Neutrophil (primary cell): ENCODE measurements around the gene ST6GALNAC5.
"Not testable (repeated sequence)": the region's sequence is repeated elsewhere in the genome, so short reads cannot be mapped to it uniquely, and the experiment has no call there.

Source experiments
- H3K27ac ChIP-seq: fragments of 200-600 bp; sonication (generic); 2 replicates; pipeline ENCODE4 v1.5.1; 2016; ENCODE audit warnings: mild to moderate bottlenecking, moderate library complexity
- H3K27me3 ChIP-seq: fragments of 200-600 bp; sonication (generic); 2 replicates; pipeline ENCODE4 v1.6.0; 2016; ENCODE audit warnings: mild to moderate bottlenecking
- H3K36me3 ChIP-seq: fragments of 200-600 bp; sonication (generic); 2 replicates; pipeline ENCODE4 v1.5.1; 2017
- H3K4me1 ChIP-seq, 2 experiments: fragments of 200-600 bp in 1 of 2; sonication (generic) in 1 of 2; 1 replicate in 1 of 2; 2 replicates in 1 of 2; pipeline versions ENCODE4 v1.5.1 to v1.6.1; 2013 to 2016; ENCODE audit warnings: low read depth in 1 of 2, low read length in 1 of 2, mild to moderate bottlenecking in 1 of 2, moderate library complexity in 1 of 2; ENCODE audit not compliant: control insufficient read depth in 1 of 2, insufficient read depth in 1 of 2
- H3K4me3 ChIP-seq, 2 experiments: fragments of 200-600 bp in 1 of 2; sonication (generic) in 1 of 2; 1 replicate in 1 of 2; 2 replicates in 1 of 2; pipeline ENCODE4 v1.5.1; 2013 to 2016; ENCODE audit warnings: low read depth in 1 of 2, low read length in 1 of 2, mild to moderate bottlenecking in 1 of 2, moderate library complexity in 1 of 2
- H3K9me3 ChIP-seq: fragments of 200-600 bp; sonication (generic); 2 replicates; pipeline ENCODE4 v1.5.1; 2016
- CTCF ChIP-seq: fragments of 200-600 bp; sonication (generic); IDR thresholded peaks from 2 replicates; pipeline ENCODE4 v1.5.1; 2016; ENCODE audit warnings: antibody characterized with exemption

The ST6GALNAC5 gene

GRCh38 chr1:76867342-76868130 lies at the start of gene ST6GALNAC5:
TSS of gene ST6GALNAC5 (plus strand) at chr1:76867480.
- Histone ChIP-seq H3K4me3 (peak within 1 kb of the TSS in 1 of 2 experiments; percentile 33), H3K27me3 (peaks cover 99% of the 10 kb centered on the region), H3K27ac (no peak within 1 kb of the TSS), H3K4me1 (peaks cover 5 to 20% of the 10 kb centered on the region in 2 experiments), H3K9me3 (no peaks in the 10 kb centered on the region), H3K36me3 (no peaks in the 10 kb centered on the region)
- no peak for TF ChIP-seq CTCF

GRCh38 chr1:76820028-76820427 lies 47.3 kb upstream of the ST6GALNAC5 start:
- Histone ChIP-seq H3K9me3 (no peaks in the 10 kb centered on the region), H3K27me3 (no peaks in the 10 kb centered on the region), H3K4me3 (no peak overlapping the region), H3K4me1 (no peaks in the 10 kb centered on the region), H3K36me3 (no peaks in the 10 kb centered on the region), H3K27ac (no peak overlapping the region)
- TF ChIP-seq CTCF = no peak

GRCh38 chr1:76822961-76823360 lies 44.3 kb upstream of the ST6GALNAC5 start:
- H3K9me3 ChIP-seq, H3K4me1 ChIP-seq, H3K4me3 ChIP-seq, H3K27ac ChIP-seq, H3K36me3 ChIP-seq, H3K27me3 ChIP-seq: not testable (repeated sequence)

GRCh38 chr1:76824106-76824505 lies 43.2 kb upstream of the ST6GALNAC5 start:
- H3K9me3 ChIP-seq = no peaks in the 10 kb centered on the region
- H3K27ac ChIP-seq = no peak overlapping the region
- no peaks in the 10 kb centered on the region for H3K27me3 ChIP-seq
- no peaks in the 10 kb centered on the region for H3K4me1 ChIP-seq
- no peak for TF ChIP-seq CTCF
- H3K36me3 ChIP-seq = no peaks in the 10 kb centered on the region
- H3K4me3 ChIP-seq = no peak overlapping the region

- no peak overlapping the region for H3K4me3 ChIP-seq
- no peaks in the 10 kb centered on the region for H3K27me3 ChIP-seq
- no peaks in the 10 kb centered on the region for H3K4me1 ChIP-seq
- no peak for TF ChIP-seq CTCF
- no peaks in the 10 kb centered on the region for H3K9me3 ChIP-seq
- H3K36me3 ChIP-seq = no peaks in the 10 kb centered on the region
- no peak overlapping the region for H3K27ac ChIP-seq
These were observed 41.0 kb upstream of the ST6GALNAC5 start for GRCh38 chr1:76826072-76826845.

GRCh38 chr1:76827066-76827465 lies 40.2 kb upstream of the ST6GALNAC5 start:
- no peak overlapping the region for H3K4me3 ChIP-seq
- H3K27ac ChIP-seq = no peak overlapping the region
- H3K9me3 ChIP-seq = no peaks in the 10 kb centered on the region
- H3K36me3 ChIP-seq = no peaks in the 10 kb centered on the region
- TF ChIP-seq CTCF = no peak
- H3K4me1 ChIP-seq = no peaks in the 10 kb centered on the region
- H3K27me3 ChIP-seq = no peaks in the 10 kb centered on the region
